Measurements from ENCODE around the gene NFIC. TPM values are rescaled to one million over a fixed set of nuclear protein-coding genes. Genes with fewer than 3 reads are reported as not detected.

NFIC gene
- total RNA-seq, 2 experiments from 2014 or later: 1.5 to 1.7 TPM

GRCh38 chr19:3459965-3460582, 93.7 kb downstream of the NFIC start:
- H3K79me2 ChIP-seq (ENCODE audit: insufficient read depth, low read depth, low read length): no peaks in the 10 kb centered on the region
- BruUV-seq (replicated peaks): no TSS peak
- intact Hi-C loops (cut with micrococcal nuclease; ENCODE audit: unreplicated experiment): no loop called here

DNA sequence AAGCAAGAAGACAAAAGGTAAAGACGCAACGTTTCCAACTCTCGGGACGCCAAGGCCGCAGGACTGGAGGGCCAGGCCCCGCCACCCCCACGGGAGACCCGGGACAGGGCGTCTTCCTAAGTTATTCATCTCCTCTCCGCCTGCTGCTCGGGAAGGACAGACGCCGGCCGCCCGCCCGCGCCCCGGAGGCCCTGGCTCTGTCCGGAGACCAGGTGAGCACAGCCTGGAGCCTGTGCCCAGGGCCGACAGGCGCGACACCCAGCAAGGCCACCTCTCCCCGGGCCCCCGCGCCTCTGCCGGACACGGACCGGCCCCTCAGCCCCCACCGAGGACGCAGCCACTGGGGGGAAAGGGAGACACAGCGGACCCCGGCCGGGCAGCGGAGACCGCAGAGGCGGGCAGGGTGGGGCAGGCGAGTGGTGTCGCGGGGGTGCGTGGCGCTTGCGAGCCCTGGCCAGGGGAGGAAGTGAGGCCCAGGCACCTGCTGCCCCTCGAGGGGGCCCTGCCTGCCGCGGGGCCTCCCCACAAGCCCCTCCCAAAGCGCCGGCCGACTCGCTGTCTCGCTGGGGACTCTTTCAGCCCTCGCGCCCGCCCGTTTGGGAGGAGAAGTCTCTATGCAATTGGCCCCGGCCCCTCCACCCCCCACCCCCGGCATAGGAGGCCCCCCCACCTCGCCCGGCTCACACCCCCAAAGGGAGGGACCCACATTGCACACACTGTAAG, 96.8 kb downstream of the NFIC start:
- no TSS peak for BruUV-seq (replicated peaks)
- H3K4me1 ChIP-seq (ENCODE audit: insufficient read depth, low read length, poor library complexity, severe bottlenecking): no peaks in the 10 kb centered on the region
- no peak overlapping the region for H3K27ac ChIP-seq (ENCODE audit: low read depth, low read length, poor library complexity, severe bottlenecking)
- H3K4me3 ChIP-seq (ENCODE audit: low read depth, low read length, poor library complexity, severe bottlenecking): no peak overlapping the region
- no peaks in the 10 kb centered on the region for H3K9me3 ChIP-seq (ENCODE audit: low read length)
- POLR2A ChIA-PET: no interaction called here
- no peaks in the 10 kb centered on the region for H4K20me1 ChIP-seq (ENCODE audit: insufficient read depth, low read length)
- intact Hi-C loops (cut with micrococcal nuclease; ENCODE audit: unreplicated experiment): no loop called here
- CTCF ChIA-PET (ENCODE audit: unreplicated experiment): no interaction called here
- no peaks in the 10 kb centered on the region for H3K79me2 ChIP-seq (ENCODE audit: insufficient read depth, low read depth, low read length)
- TF ChIP-seq, protein P1, sequence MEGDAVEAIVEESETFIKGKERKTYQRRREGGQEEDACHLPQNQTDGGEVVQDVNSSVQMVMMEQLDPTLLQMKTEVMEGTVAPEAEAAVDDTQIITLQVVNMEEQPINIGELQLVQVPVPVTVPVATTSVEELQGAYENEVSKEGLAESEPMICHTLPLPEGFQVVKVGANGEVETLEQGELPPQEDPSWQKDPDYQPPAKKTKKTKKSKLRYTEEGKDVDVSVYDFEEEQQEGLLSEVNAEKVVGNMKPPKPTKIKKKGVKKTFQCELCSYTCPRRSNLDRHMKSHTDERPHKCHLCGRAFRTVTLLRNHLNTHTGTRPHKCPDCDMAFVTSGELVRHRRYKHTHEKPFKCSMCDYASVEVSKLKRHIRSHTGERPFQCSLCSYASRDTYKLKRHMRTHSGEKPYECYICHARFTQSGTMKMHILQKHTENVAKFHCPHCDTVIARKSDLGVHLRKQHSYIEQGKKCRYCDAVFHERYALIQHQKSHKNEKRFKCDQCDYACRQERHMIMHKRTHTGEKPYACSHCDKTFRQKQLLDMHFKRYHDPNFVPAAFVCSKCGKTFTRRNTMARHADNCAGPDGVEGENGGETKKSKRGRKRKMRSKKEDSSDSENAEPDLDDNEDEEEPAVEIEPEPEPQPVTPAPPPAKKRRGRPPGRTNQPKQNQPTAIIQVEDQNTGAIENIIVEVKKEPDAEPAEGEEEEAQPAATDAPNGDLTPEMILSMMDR (conservative IDR thresholded peaks at IDR 0.05; ENCODE audit: low read length): no peak
- TF ChIP-seq EZH2phosphoT487 (IDR thresholded peaks at IDR 0.05; ENCODE audit: borderline replicate concordance, low read depth, low read length): no peak
- H3K36me3 ChIP-seq (ENCODE audit: insufficient read depth, low read length): no peaks in the 10 kb centered on the region
- H3K9me2 ChIP-seq (ENCODE audit: insufficient read depth, low read length): no peaks in the 10 kb centered on the region
- H3K4me2 ChIP-seq (ENCODE audit: low read length): no peak overlapping the region
- H2AFZ ChIP-seq (ENCODE audit: low read length): no peak overlapping the region
- DNase-seq (ENCODE audit: low spot score): no peak

More at GRCh38 chr19:3459965-3460582, 93.7 kb downstream of the NFIC start:
- no peak overlapping the region for H2AFZ ChIP-seq (ENCODE audit: low read length)
- no peaks in the 10 kb centered on the region for H3K9me3 ChIP-seq (ENCODE audit: low read length)
- no peak overlapping the region for H3K4me2 ChIP-seq (ENCODE audit: low read length)
- DNase-seq (ENCODE audit: low spot score): no peak
- no peaks in the 10 kb centered on the region for H3K9me2 ChIP-seq (ENCODE audit: insufficient read depth, low read length)
- H3K4me3 ChIP-seq (ENCODE audit: low read depth, low read length, poor library complexity, severe bottlenecking): no peak overlapping the region
- CTCF ChIA-PET (ENCODE audit: unreplicated experiment): no interaction called here
- H3K27ac ChIP-seq (ENCODE audit: low read depth, low read length, poor library complexity, severe bottlenecking): no peak overlapping the region
- no peaks in the 10 kb centered on the region for H3K36me3 ChIP-seq (ENCODE audit: insufficient read depth, low read length)
- TF ChIP-seq EZH2phosphoT487 (IDR thresholded peaks at IDR 0.05; ENCODE audit: borderline replicate concordance, low read depth, low read length): no peak
- TF ChIP-seq, protein P1 (conservative IDR thresholded peaks at IDR 0.05; ENCODE audit: low read length): no peak
- H3K4me1 ChIP-seq (ENCODE audit: insufficient read depth, low read length, poor library complexity, severe bottlenecking): no peaks in the 10 kb centered on the region
- no peaks in the 10 kb centered on the region for H4K20me1 ChIP-seq (ENCODE audit: insufficient read depth, low read length)
- POLR2A ChIA-PET: no interaction called here
